GM12878 (cell line): Measurements from ENCODE around the gene SERPINB13. TPM values are rescaled to one million over a fixed set of nuclear protein-coding genes. Genes with fewer than 3 reads are reported as not detected.

ENCODE experiments used
- ATAC-seq: fragments of 200-7000 bp; cut with Tn5 transposase; 3 replicates; pipeline ENCODE4 v1.9.1; 2020; ENCODE audit warnings: mild to moderate bottlenecking, moderate library complexity
- BruUV-seq: library from RNA; stranded (reverse); fragments of 400-500 nt; replicated peaks from 2 replicates; lab custom pipeline; 2021; lab: Mats Ljungman, UMichigan
- CTCF ChIA-PET: fragments of 300-600 bp; sonication (Branson Sonifier 250); formaldehyde crosslinking; extraction: SDS; loops from one replicate; lab custom pipeline; 2021; ENCODE audit warnings: inconsistent platforms; lab: Yijun Ruan, JAX
- POLR2A ChIA-PET: fragments of 350-600 bp; formaldehyde crosslinking; extraction: SDS; loops from one replicate; lab custom pipeline; 2021; ENCODE audit warnings: inconsistent platforms; lab: Charles Lee
- RAD21 ChIA-PET: fragments of 300-600 bp; sonication (Branson Sonifier 250); formaldehyde crosslinking; loops from one replicate; lab custom pipeline; 2023; ENCODE audit warnings: antibody characterized with exemption; ENCODE audit not compliant: unreplicated experiment; lab: Charles Lee
- SMC1A ChIA-PET: fragments of 300-600 bp; sonication (Branson Sonifier 250); formaldehyde crosslinking; loops from one replicate; lab custom pipeline; 2023; ENCODE audit not compliant: unreplicated experiment, uncharacterized antibody; lab: Charles Lee
- DNase-seq: peaks from one replicate; pipeline ENCODE4 v3.0.0-alpha.2; 2011; ENCODE audit warnings: low read depth, low spot score
- FAIRE-seq: peaks from 3 replicates; lab custom pipeline; 2011; peaks lifted over from hg19 to GRCh38; lab: Jason Lieb, UNC
- H2AFZ ChIP-seq: 2 replicates; pipeline ENCODE4 v1.6.0; 2011; ENCODE audit warnings: low read depth, low read length, control low read depth; ENCODE audit not compliant: control insufficient read depth
- H3K27ac ChIP-seq: 2 replicates; pipeline ENCODE4 v1.5.1; 2011; ENCODE audit warnings: control low read depth; ENCODE audit not compliant: control insufficient read depth, insufficient read depth
- H3K27me3 ChIP-seq, 2 experiments: replicated peaks in 1 of 2; 2 replicates each; pipeline versions ENCODE4 v1.6.0 to v1.6.1; 2011; ENCODE audit warnings: low read length in 1 of 2; ENCODE audit not compliant: control insufficient read depth in 2 of 2, insufficient read depth in 2 of 2
- H3K36me3 ChIP-seq, 2 experiments: 2 replicates each; pipeline ENCODE4 v1.5.1; 2011; ENCODE audit warnings: low read length in 1 of 2; ENCODE audit not compliant: control insufficient read depth in 2 of 2, insufficient read depth in 2 of 2
- H3K4me1 ChIP-seq: 2 replicates; pipeline ENCODE4 v1.6.1; 2011; ENCODE audit warnings: mild to moderate bottlenecking, low read length, moderate library complexity, mixed read lengths; ENCODE audit not compliant: control insufficient read depth, insufficient read depth
- H3K4me2 ChIP-seq: 2 replicates; pipeline ENCODE4 v1.6.0; 2011; ENCODE audit warnings: control low read depth; ENCODE audit not compliant: control insufficient read depth, insufficient read depth
- H3K4me3 ChIP-seq: fragments of 200-600 bp; sonication (generic); 2 replicates; pipeline ENCODE4 v1.5.1; 2016
- H3K79me2 ChIP-seq: 2 replicates; pipeline ENCODE4 v1.6.0; 2011; ENCODE audit warnings: low read length; ENCODE audit not compliant: control insufficient read depth, insufficient read depth
- H3K9ac ChIP-seq: 2 replicates; pipeline ENCODE4 v1.8.0; 2011; ENCODE audit warnings: low read length, control low read depth, mixed read lengths; ENCODE audit not compliant: control insufficient read depth, insufficient read depth
- H3K9me3 ChIP-seq: replicated peaks from 3 replicates; pipeline ENCODE4 v1.5.1; 2011; ENCODE audit warnings: mild to moderate bottlenecking, low read length; ENCODE audit not compliant: control insufficient read depth, insufficient read depth
- H4K20me1 ChIP-seq: 2 replicates; pipeline ENCODE4 v1.6.0; 2011; ENCODE audit not compliant: control insufficient read depth, insufficient read depth
- CBX5 ChIP-seq: sonication (generic); IDR thresholded peaks from 2 replicates; pipeline ENCODE4 v1.6.1; 2016; ENCODE audit warnings: low read depth, moderate library complexity, mild to moderate bottlenecking, inconsistent platforms
- SKIL ChIP-seq: fragments of 450-650 bp; IDR thresholded peaks from 2 replicates; pipeline ENCODE4 v1.6.1; 2017; ENCODE audit warnings: mild to moderate bottlenecking, low read depth, inconsistent platforms; ENCODE audit not compliant: poor library complexity, severe bottlenecking
- SREBF2 ChIP-seq: IDR thresholded peaks from 2 replicates; pipeline ENCODE4 v1.6.1; 2012; ENCODE audit warnings: mild to moderate bottlenecking, low read length
- WGBS: methylation state at CpG from one replicate; pipeline ENCODE4 v1.1.6; 2016; ENCODE audit warnings: low lambda C conversion rate; ENCODE audit not compliant: insufficient replicate concordance, insufficient coverage; ENCODE audit errors: missing lambda C conversion rate; 5-methylcytosine and 5-hydroxymethylcytosine counted together
- in situ Hi-C: fragments of 300-500 bp; cut with MboI; formaldehyde crosslinking; loops from 9 replicates; pipeline ENCODE4 v1.14.3; 2018; ENCODE audit warnings: mixed read lengths
- intact Hi-C: fragments of 100-400 bp; cut with micrococcal nuclease; formaldehyde crosslinking; loops from one replicate; pipeline ENCODE4 v1.14.2; 2022; ENCODE audit not compliant: unreplicated experiment
- polyA plus RNA-seq, 11 experiments: library from polyadenylated mRNA; depleted of rRNA in 4 of 11; unstranded in 6 of 11; stranded (reverse) in 5 of 11; fragments of >200 nt; fragmentation: Nextera tagmentation in 4 of 11; fragmentation: Illumina TruSeq in 1 of 11; extraction: Ambion mirVana in 4 of 11; extraction: Trizol in 1 of 11; gene quantifications; 1 replicate in 1 of 11; 2 replicates in 10 of 11; pipeline versions ENCODE4 v1.2.1 to v1.2.3, GENCODE V29; 2011 to 2016; ENCODE audit warnings: inconsistent platforms in 2 of 11, missing spikeins in 2 of 11, low read depth in 1 of 11
- total RNA-seq, 4 experiments: library from RNA; depleted of rRNA in 3 of 4; stranded (reverse); fragments of >200 nt in 3 of 4; fragmentation: Illumina TruSeq in 1 of 4; extraction: Trizol in 1 of 4; gene quantifications; 2 replicates each; pipeline versions ENCODE4 v1.2.1 to v1.2.3, GENCODE V29; 2013 to 2021
- TF ChIP-seq, protein P1 (sequence below): IDR thresholded peaks from 2 replicates; pipeline ENCODE4 v1.6.1; 2011; ENCODE audit warnings: borderline replicate concordance, low read depth, mild to moderate bottlenecking, moderate library complexity, low read length; ENCODE audit not compliant: insufficient read depth, poor library complexity, severe bottlenecking

SERPINB13 gene
- total and polyA plus RNA-seq, 10 of the 15 experiments (the other 5 are each of a cell fraction or from before 2014, with no cell fraction given) = not detected

DNA sequence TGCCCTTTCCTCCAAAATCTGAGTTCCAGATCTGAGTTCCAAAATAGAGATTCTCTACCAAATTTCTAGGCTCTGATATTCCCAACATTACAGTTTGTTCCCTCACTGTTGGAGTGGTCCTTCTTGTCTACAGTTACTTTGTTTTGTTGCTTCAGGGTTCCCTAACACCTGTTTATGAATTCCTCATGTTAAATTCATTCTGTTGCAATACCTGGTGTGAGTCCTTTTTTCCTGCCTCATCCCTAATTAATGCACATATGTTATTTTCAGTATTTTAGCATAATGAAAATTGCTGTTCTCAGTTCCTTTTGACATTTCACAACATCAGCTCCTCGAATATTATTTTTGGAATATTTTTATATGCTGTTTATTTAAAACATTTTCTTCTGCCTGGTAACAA is 16.2 kb downstream of the SERPINB13 start:
- DNase-seq = no peak
- ChIA-PET CTCF (interaction anchor here (0.5 to 1.3 kb wide), 3 partner anchors 10 to 86 kb away, joined by 3 to 4 read pairs (median 3); no protein-coding TSS in a partner anchor), SMC1A (interaction anchor here (0.9 to 1.0 kb wide), 3 partner anchors 38 to 85 kb away, joined by 3 read pairs; no protein-coding TSS in a partner anchor), POLR2A (no interaction called here), RAD21 (no interaction called here)
- in situ Hi-C loops (loop anchor here (10.0 kb wide), 1 partner anchor 59 kb away; the partner anchor contains the start of gene SERPINB12), intact Hi-C loops (no loop called here)
- Histone ChIP-seq H3K9me3 (no peaks in the 10 kb centered on the region), H3K27ac (peak overlapping the region; percentile 4; the same call in 1 of the 2 replicates), H3K4me3 (peak overlapping the region; percentile 12; the same call in 1 of the 2 replicates), H4K20me1 (no peaks in the 10 kb centered on the region), H3K9ac (no peak overlapping the region), H2AFZ (peak overlapping the region; percentile 31; the same call in 1 of the 2 replicates), H3K27me3 (no peaks in the 10 kb centered on the region), H3K79me2 (no peaks in the 10 kb centered on the region), H3K4me2 (peak overlapping the region; percentile 12; the same call in 1 of the 2 replicates), H3K36me3 (no peaks in the 10 kb centered on the region), H3K4me1 (peaks cover 9% of the 10 kb centered on the region; the same call in 1 of the 2 replicates)
- 0% methylated on average over 1 of the region's 1 CpG for WGBS
- BruUV-seq = no TSS peak
- no peak for ATAC-seq
- TF ChIP-seq SKIL (no peak), SREBF2 (no peak), CBX5 (no peak)
- TF ChIP-seq, protein P1, sequence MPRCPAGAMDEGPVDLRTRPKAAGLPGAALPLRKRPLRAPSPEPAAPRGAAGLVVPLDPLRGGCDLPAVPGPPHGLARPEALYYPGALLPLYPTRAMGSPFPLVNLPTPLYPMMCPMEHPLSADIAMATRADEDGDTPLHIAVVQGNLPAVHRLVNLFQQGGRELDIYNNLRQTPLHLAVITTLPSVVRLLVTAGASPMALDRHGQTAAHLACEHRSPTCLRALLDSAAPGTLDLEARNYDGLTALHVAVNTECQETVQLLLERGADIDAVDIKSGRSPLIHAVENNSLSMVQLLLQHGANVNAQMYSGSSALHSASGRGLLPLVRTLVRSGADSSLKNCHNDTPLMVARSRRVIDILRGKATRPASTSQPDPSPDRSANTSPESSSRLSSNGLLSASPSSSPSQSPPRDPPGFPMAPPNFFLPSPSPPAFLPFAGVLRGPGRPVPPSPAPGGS = no peak
- no peak for FAIRE-seq
